ENCODE measurements around the gene ZBTB16.

The ZBTB16 gene

DNA sequence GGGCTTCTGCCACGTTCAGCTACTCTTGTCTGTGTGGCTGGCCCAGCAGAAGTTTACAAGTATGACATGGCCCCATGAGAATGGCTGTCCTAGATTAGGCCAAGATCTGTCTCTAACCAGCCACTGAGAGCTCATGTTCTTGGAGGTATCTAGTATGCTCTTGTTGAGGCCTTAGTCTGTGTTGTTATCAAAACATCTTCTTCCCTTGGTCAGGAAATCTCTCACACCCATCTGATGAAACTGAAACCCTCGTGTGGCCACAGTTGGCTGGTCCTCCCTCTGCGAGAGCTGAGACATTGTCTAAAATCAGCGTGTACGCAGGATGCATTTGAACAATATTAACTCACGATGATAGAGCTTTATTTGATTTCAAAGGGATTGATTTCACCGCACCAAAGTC, 127.7 kb downstream of the ZBTB16 start:
- no peak for DNase-seq (ENCODE audit: low spot score)

GRCh38 chr11:114188851-114189570, 129.5 kb downstream of the ZBTB16 start:
- DNase-seq (ENCODE audit: low spot score) = no peak

GRCh38 chr11:114190630-114191029, 131.1 kb downstream of the ZBTB16 start:
- DNase-seq (ENCODE audit: low spot score) = no peak

GRCh38 chr11:114191893-114192292, 132.4 kb downstream of the ZBTB16 start:
- DNase-seq (ENCODE audit: low spot score) = no peak

GRCh38 chr11:114192841-114193389, 133.4 kb downstream of the ZBTB16 start:
- DNase-seq (ENCODE audit: low spot score) = no peak

- DNase-seq (ENCODE audit: low spot score) = no peak
Observed at GRCh38 chr11:114193730-114194679, 134.5 kb downstream of the ZBTB16 start.

DNA sequence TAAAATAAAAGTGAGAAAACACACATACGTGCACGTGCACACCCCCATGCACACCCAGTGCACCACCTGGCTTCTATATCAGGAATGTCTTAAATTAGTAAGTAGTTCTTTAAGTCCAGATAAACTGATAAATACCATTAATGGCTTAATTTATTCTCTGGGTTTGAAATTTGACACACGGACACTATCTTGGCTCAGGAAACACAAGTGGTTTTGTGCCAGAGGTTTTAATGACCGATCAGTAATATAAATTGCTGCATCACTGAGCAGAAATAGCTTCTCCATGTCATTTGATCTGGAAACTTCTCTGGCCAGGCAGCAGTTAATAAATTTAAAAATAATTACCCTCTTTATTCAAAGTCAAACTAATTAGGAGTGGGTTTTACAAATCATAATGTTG, 135.2 kb downstream of the ZBTB16 start:
- DNase-seq (ENCODE audit: low spot score) = no peak

- no peak for DNase-seq (ENCODE audit: low spot score)
Observed at GRCh38 chr11:114195151-114195550, 135.6 kb downstream of the ZBTB16 start.

- no peak for DNase-seq (ENCODE audit: low spot score)
Observed at GRCh38 chr11:114195981-114196731, 136.6 kb downstream of the ZBTB16 start.

DNA sequence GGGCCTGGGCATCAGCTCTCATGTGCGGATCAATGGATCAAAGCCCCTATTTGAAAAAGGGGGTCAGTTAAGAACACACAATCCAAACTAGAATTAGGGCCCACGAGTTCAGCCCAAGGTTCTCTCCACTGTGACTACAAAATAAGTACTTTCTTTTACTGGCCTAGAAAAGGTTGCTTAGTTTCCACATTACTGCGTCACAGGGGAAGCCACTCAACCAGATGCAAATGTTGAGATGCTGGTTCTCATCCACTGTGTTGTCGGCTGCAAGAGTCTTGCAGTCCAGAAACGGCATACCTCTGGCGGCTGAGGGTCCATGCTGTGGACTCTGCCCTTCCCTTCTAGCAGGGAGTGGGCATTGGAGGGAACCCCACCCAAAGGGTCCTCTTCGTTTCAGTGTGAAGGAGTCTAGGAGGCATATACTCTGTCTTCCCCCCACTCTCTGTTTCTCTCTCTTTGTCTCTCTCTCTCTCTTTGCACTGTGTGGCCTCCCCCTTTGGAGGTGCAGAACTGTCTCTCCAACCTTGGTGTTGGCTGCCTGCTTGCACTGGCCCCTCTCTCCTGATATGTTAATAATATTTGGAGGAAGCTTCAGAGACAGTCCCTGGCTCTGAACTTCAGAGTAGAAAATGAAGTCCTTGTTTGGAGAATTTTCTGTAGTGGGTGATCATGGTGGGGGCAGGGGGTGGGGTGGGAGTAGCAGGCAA, 137.6 kb downstream of the ZBTB16 start:
- no peak for DNase-seq (ENCODE audit: low spot score)

DNA sequence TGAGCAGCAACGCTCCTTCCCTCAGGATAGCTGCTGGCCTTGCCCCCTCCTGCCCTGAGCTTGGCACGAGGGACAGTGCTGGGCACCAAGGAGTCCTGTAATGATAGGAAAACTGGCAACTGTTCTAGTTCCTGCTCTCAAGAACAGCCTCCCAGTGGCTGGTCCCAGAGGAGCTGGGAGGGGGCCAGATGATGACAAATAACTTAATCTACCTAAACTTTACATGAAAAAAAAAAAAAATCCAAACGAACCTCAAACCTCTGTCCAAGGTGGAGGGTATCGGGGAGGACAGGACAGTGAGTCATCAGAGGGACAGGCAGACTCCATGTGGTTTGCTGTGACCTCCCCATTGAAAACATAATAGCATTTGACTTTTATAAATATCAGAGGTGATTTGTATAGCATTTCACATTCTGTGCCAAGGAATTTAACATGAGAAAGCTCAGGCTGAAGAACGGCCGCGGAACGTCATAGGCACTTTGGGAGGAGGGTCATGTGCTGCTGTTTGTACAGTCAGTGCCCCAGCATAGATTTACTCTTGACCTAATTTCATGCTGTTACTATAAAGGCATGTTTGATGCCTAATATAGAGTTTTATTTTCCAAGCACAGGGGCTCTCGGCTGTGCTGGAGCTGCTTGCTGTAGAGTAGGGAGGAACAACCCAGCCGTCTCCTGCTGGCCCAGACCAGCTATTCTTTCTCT, 138.4 kb downstream of the ZBTB16 start:
- peak; percentile 65 for DNase-seq (ENCODE audit: low spot score)

GRCh38 chr11:114199051-114199450, 139.5 kb downstream of the ZBTB16 start:
- DNase-seq (ENCODE audit: low spot score) = no peak

GRCh38 chr11:114200351-114201133, 141.0 kb downstream of the ZBTB16 start:
- no peak for DNase-seq (ENCODE audit: low spot score)

DNA sequence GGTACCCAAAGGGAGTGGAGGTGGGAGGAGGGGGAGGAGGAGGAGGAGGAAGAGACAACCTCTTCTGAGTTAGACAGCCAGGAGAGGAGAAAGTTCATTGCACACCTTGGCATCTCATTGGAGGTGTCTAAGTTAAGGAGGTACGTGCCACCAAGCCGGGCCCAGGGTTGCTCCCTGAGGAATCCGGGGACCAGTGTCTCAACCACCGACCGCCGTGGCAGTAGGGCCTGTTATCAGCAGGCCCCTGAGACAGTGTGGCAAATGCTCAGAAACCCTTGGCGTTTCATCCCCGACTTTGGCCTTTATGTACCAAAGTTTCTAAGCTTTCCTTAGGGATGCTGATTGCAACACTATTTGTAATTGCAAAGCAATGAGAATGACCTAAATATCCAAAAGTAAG, 141.7 kb downstream of the ZBTB16 start:
- DNase-seq (ENCODE audit: low spot score) = no peak

- DNase-seq (ENCODE audit: low spot score) = no peak
Observed at GRCh38 chr11:114202011-114202609, 142.6 kb downstream of the ZBTB16 start.

- DNase-seq (ENCODE audit: low spot score) = no peak
Observed at GRCh38 chr11:114207096-114207495, 147.6 kb downstream of the ZBTB16 start.

DNA sequence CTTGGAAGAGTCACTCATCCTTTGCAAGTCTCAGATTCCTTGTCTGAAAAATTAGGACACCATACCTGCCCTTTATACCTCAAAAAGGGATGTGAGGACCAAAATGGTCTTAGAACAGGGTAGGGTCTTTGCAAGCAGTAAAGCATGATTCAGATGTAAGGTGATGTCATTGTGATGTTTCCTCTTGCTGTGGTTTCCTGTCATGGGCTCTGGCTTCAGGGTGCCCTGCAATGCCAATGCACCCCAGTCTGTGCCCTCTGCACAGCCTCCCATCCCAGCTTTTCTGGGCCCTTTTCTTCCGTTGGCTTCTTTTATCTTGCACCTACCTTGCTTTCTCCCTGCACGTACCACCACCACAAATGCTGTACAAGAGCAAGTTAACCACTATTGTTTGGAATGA, 148.9 kb downstream of the ZBTB16 start:
- DNase-seq (ENCODE audit: low spot score) = no peak

DNA sequence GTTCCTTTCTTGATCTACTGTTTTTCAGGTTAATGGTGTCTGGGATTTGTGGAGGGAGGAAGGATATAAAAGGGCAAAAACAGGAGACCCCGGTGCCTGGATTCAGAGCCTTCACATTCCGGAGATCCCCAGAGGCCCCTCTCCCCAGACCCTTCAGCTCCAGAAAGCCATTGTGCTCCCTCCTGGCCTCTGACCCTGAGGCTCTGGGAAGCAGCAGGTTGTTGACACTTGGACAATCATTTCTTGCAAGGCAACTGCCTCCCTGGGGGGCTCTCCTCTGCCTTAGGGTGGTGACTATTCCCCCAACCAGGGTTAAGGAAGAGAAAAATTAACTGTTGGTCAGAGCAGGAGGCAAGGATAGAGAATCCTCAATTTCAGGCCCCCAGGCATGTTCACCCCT, 149.8 kb downstream of the ZBTB16 start:
- no peak for DNase-seq (ENCODE audit: low spot score)

DNA sequence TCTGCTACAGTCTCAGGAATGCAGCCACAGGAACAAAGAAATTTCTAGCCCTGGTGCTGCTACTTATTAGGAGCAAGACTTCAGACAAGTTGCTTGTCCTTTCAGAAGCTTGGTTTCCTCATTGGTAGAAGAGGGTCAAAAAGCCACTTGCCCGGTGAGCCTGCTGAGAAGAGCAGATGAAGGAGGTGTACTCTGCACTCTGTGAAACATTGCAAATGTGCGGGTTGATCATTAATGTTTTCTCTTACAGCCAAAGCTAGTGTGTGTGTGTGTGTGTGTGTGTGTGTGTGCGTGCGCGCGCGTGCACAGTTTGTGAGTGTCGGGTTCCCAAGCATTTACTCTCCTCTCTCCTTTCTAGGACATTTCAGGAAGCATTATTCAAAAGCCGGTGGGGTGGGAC, 150.4 kb downstream of the ZBTB16 start:
- DNase-seq (ENCODE audit: low spot score) = no peak

All from cerebellar cortex (tissue), 1 donor.